Prostate gland (tissue), 2 donors: ENCODE results near the gene DEFB124.

Source experiments
- POLR2AphosphoS5 ChIP-seq: sonication (generic); formaldehyde crosslinking; IDR thresholded peaks from one replicate; pipeline ENCODE4 v1.6.1; 2017; ENCODE audit warnings: antibody characterized with exemption
- TF ChIP-seq, protein P1 (sequence below), 4 experiments: fragments of 200-600 bp in 2 of 4; fragments of 450-650 bp in 2 of 4; sonication (generic) in 2 of 4; IDR thresholded peaks; 1 replicate in 3 of 4; 2 replicates in 1 of 4; pipeline ENCODE4 v1.5.1; 2016 to 2019; ENCODE audit warnings: antibody characterized with exemption in 4 of 4, mild to moderate bottlenecking in 2 of 4, moderate library complexity in 2 of 4

DNA sequence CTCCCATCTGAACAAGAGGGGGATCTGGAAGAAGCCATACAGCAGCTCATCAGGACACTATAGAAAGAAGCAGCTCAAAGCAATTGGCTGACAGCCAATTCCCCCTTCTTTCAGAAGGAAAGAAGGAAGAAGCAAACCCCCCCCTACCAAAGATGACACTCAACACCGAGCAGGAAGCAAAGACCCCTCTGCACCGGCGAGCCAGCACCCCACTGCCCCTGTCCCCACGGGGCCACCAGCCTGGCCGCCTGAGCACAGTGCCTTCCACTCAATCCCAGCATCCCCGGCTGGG lies 1.3 kb upstream of the DEFB124 start:
- TF ChIP-seq, protein P1, sequence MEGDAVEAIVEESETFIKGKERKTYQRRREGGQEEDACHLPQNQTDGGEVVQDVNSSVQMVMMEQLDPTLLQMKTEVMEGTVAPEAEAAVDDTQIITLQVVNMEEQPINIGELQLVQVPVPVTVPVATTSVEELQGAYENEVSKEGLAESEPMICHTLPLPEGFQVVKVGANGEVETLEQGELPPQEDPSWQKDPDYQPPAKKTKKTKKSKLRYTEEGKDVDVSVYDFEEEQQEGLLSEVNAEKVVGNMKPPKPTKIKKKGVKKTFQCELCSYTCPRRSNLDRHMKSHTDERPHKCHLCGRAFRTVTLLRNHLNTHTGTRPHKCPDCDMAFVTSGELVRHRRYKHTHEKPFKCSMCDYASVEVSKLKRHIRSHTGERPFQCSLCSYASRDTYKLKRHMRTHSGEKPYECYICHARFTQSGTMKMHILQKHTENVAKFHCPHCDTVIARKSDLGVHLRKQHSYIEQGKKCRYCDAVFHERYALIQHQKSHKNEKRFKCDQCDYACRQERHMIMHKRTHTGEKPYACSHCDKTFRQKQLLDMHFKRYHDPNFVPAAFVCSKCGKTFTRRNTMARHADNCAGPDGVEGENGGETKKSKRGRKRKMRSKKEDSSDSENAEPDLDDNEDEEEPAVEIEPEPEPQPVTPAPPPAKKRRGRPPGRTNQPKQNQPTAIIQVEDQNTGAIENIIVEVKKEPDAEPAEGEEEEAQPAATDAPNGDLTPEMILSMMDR (IDR thresholded peaks at IDR 0.05), result no peak
- no peak for TF ChIP-seq POLR2AphosphoS5
